SW480 (cell line): ENCODE measurements around the gene GRAMD2B.
"Not testable (repeated sequence)": the region's sequence is repeated elsewhere in the genome, so short reads cannot be mapped to it uniquely, and the experiment has no call there.

Experiments used
- DNase-seq: peaks from one replicate; pipeline ENCODE4 v3.0.0-alpha.2; 2016; ENCODE audit warnings: low spot score

Gene GRAMD2B, protein sequence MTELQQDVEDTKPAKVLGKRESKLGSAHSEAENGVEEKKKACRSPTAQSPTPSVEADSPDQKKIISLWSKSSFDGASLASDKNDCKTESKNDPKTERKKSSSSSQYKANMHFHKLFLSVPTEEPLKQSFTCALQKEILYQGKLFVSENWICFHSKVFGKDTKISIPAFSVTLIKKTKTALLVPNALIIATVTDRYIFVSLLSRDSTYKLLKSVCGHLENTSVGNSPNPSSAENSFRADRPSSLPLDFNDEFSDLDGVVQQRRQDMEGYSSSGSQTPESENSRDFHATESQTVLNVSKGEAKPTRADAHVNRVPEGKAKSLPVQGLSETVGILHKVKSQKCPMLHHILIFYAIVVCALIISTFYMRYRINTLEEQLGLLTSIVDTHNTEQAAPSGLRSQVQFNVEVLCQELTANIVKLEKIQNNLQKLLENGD

DNA sequence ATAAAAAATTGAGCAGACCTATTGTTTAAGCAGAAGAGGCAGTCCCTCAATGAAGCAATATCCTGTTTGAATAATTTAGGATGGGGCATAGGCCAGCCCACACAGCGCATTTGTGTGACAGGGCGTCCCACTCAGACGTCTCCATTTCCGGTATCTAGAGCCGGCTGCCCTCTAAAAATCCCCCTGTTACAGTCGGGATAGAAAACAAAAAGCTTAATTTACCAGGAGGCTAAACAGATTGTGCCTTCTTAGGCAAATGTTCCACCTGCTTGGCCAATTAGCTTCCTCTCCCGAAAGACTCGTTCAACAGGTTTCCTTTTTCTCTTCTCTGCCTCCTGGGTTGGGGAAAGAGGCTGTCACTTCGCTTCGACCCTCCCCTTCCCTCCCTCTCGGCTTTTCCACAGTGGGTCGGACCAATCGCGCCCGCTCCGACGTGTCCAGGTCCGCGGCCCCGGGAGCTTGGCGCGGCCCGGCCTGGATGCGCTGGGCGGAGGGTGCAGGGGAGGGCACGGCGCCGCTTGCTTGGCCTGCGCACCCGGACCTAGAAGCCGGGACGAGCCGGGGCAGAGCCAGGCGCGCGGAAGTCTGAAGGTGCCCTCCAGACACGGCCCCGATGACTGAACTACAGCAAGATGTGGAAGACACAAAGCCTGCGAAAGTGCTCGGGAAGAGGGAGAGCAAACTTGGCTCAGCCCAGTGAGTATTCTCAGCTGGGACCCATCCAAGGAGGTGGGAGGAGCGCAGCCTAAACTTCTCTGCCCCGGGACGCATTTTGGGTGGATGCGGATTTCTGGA is at the start of gene GRAMD2B:
TSS of gene GRAMD2B (plus strand) at position 416 of the 795 bp plus-strand sequence. CDS start at position 614, 198 bp downstream.
- DNase-seq = peak; percentile 40

DNA sequence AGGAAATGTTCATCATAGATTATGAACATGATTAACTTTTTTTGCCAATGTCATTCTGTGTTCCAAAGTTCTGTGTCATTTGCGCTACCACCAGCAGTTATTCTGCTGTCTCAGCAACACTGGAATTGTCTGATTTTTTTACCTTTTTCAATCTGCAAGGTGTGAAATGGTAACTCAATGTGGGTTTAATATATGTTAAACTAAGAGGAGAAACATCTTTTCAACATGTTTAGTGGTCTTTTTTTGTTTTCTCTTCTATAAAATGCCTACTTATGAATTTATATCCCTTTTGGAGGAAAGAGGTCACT is 49.1 kb upstream of the GRAMD2B start:
- DNase-seq = no peak

GRCh38 chr5:126376443-126376842 is 46.8 kb upstream of the GRAMD2B start:
- no peak for DNase-seq

DNA sequence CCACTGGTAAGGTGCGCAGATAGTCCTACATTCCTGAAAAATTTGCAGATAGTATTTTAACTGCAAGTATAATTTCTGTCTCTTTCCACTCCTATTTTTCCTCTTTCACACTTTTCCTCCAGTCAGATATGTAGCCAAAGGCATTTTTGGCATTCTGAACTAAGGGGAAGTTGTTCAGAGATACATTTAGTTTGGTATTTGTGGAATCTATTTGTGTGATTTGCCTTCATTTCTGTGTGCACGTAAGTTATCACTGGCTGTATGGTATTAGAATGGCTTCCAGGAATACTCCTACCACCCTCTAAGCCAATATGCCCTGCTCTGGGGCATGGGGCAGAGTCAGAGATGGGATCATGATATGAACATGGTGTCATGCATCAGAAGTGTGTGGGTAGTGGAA is 45.8 kb upstream of the GRAMD2B start:
- DNase-seq = no peak

GRCh38 chr5:126380316-126380715 is 42.9 kb upstream of the GRAMD2B start:
- not testable (repeated sequence) for DNase-seq

GRCh38 chr5:126383246-126383645 is 40.0 kb upstream of the GRAMD2B start:
- no peak for DNase-seq

DNA sequence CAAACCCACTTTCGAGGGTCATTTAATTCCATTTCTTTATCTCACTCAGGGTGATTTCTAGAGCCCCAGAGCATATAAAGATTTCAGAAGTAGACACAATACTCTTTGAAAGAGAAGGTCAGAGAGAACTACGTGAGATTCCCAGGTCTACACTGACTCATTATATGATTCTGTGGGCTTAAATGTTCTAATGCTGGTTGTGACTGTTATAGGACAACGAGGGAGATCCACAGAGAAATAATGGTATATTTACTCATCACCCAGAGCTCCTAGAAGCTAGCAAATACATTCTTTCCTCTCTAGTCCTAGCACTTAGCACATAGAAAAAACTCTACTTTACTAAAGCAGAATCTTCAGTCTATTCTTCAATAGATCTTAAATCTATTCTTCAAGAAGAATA is 39.4 kb upstream of the GRAMD2B start:
- no peak for DNase-seq

DNA sequence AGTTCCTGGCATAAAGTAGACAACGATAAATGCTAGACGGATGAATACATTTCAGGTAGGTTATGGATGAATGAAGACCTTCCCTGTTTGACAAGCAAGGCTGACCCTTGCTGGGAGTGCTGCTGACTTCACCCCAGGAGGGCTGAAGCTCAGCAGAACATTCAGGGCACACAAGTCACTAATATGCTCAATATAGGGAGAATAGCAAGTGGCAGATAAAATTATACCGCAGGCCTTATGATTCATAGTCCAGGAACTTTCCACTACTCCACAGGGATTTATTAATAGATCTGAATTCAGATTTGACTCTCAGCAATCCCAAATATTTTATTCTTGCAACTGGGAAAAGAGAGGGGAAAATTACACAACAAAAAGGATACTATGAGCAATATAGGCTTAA is 38.2 kb upstream of the GRAMD2B start:
- no peak for DNase-seq

GRCh38 chr5:126385524-126386502 is 37.4 kb upstream of the GRAMD2B start:
- DNase-seq = no peak

DNA sequence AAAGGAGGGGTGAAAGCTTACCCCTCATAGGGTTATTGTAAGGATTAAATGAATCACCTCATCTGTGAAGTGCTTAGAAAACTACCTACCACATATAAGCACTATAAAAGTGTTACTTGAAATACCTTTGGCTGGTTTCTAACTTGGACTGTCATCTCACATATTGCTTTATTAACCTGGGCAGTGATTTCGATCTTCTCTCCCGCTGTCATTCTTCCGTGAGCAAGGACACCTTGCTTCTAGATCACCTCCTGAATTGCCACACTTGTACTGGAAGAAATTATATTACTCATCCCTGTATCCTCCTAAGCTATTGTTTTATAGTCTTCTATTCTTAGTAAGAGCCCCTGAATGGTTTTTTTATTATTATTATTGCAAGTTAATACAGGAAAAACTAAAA is 34.0 kb upstream of the GRAMD2B start:
- DNase-seq = no peak

DNA sequence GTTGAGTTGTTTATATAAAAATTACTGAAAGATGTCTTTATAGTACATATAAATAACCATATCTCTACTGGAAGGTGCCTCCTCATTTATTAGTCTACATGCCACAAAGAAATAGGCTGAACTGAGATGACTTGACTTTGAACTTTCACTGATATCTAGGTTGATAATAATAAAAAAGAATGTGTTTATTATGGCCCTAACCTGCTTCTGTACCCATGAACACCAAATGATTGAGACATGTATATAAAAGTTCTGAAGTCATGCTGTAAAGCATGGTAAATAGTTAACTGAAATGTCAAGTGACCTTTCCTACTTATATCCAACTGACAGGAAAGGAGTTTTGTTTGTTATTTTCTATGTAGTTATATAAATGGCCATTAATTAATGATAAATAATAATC is 33.2 kb upstream of the GRAMD2B start:
- DNase-seq = no peak

DNA sequence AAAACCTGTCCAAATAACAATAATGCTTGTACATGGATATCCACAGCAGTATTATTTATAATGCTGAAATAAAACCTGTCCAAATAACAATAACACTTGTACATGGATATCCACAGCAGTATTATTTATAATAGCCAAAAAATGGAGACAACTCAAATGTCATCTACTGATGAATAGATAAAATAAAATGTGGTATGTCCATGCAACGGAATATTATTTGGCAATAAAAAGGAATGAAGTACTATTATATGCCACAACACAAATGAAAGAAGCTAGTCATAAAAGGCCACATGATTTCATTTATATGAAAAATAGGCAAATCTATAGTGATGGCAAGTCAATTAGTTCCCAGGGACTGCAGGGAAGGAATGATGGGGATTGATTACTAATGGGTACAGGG is 31.8 kb upstream of the GRAMD2B start:
- DNase-seq = no peak

DNA sequence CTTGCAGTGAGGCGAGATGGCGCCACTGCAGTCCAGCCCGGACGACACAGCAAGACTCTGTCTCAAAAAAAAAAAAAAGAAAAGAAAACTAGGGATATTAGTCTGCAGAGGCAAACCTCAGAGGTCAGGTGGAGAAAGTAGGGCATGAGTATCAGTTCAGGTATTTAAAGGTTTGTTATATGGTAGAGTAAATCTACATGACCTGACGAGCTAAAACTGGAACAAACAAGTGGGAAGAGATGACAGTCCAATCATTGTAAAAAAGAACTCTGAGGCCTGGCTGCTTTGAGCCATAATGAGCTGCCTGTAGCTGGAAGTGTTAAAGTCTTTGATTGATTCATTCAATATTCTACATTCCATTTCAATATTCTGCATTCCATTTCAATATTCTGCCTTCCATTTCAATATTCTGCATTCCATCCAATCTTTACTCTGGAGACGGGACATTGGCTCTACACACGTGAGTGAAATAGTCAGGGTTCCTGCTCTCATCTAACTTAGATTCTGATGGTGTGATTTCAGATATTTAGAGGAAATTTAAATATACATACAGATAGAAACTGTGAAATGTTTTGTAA is 28.9 kb upstream of the GRAMD2B start:
- DNase-seq = no peak

GRCh38 chr5:126395198-126395597 is 28.0 kb upstream of the GRAMD2B start:
- no peak for DNase-seq

- DNase-seq = no peak
Observed at GRCh38 chr5:126395605-126396004, 27.6 kb upstream of the GRAMD2B start.

DNA sequence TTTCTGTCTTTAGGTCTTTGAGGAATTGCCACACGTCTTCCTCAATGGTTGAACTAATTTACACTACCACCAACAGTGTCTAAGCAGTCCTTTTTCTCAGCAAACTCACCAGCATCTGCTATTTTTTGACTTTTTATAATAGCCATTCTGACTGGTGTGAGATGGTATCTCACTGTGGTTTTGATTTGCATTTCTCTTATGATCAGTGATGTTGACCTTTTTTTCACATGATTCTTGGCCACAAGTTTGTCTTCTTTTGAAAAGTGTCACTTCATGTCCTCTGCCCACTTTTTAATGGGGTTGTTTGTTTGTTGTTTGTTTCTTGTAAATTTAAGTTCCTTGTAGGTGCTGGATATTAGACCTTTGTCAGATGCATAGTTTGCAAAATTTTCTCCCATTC is 26.5 kb upstream of the GRAMD2B start:
- DNase-seq = not testable (repeated sequence)

DNA sequence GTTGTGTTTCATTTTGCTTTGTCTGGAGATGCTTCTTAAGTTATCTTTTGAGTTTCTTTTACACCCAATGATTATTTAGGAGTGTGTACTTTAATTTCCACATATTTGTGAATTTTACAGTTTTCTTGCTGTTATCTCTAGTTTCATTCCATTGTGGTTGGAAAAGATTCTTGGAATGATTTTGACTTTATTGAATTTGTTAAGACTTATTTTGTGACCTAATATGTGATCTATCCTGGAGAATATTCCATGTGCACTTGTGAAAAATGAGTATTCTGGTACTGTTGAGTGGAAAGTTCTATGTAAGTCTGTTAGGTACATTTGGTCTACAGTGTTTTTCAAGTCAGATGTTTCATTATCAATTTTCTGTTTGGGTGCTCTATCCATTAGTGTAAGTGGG is 24.4 kb upstream of the GRAMD2B start:
- no peak for DNase-seq

DNA sequence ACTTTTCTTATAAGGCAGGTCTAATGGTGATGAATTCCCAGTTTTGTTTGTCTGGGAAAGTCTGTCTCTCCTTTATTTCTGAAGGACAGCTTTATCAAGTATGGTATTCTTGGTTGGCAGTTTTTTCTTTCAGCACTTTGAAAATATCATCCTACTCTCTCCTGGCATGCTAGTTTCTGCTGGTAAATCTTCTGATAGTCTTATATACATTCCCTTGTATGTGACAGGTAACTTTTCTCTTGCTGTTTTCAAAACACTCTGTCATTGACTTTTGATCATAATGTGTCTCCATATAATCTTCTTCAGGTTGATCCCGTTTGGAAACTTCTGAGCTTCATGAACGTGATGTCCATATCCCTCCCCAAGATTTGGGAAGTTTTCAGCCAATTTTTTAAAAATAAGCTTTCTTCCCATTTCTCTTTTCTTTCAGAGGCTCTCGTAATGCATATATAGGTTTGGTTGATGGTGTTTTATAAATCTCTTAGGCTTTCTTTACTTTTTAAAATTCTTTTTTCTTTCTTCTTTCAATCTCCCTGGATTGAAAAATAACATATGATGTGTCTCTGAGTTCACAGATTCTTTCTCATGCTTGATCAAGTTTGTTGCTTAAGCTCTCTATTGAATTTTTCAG is 22.5 kb upstream of the GRAMD2B start:
- no peak for DNase-seq

GRCh38 chr5:126402621-126403555 is 20.3 kb upstream of the GRAMD2B start:
- DNase-seq = no peak

DNA sequence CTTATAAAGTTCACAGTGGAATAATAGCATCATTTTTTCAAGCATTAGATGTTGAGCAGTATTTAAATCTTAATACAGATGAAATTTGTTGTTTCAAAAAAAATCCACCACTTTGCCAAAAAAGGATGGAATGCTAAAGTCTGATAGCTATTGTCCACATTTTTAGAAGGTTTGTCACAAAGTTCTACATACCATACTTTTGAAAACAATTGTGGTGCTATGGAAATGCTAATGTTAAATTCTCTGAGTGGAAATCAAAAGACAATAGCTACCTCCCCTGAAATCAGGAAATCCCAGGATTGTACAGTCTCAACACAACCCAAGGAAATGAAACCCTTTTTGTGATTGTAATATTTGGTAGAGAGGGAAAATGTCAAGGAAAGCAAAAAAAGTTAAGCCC is 19.3 kb upstream of the GRAMD2B start:
- DNase-seq = no peak
